ENCODE data around the gene TRIM37. TPM values are rescaled to one million over a fixed set of nuclear protein-coding genes. Genes with fewer than 3 reads are reported as not detected.

TRIM37 gene
- total and polyA plus RNA-seq, 2 of the 8 experiments (the other 6 are each of a cell fraction or from before 2014, with no cell fraction given): 38.2 to 57.0 TPM

DNA sequence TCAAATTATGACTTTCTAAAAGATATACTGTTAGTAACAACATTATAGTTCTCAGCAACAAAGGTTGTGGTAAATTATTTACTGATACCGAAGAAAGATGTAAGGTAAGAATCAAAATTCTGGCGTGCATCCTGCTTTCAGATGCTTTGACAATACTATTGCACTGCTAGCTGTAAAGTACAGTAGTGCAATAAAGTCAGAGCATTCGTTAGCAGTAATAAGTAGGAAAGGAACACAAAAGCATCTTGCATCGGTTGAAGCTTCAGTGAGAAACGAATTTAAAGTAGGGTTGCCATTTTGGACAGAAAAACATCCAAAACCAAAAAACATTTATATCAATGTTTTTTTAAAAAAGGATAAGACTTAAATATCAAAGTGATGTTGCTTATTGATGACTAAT, 44.3 kb upstream of the TRIM37 start (continued):
- TF ChIP-seq, protein P1, sequence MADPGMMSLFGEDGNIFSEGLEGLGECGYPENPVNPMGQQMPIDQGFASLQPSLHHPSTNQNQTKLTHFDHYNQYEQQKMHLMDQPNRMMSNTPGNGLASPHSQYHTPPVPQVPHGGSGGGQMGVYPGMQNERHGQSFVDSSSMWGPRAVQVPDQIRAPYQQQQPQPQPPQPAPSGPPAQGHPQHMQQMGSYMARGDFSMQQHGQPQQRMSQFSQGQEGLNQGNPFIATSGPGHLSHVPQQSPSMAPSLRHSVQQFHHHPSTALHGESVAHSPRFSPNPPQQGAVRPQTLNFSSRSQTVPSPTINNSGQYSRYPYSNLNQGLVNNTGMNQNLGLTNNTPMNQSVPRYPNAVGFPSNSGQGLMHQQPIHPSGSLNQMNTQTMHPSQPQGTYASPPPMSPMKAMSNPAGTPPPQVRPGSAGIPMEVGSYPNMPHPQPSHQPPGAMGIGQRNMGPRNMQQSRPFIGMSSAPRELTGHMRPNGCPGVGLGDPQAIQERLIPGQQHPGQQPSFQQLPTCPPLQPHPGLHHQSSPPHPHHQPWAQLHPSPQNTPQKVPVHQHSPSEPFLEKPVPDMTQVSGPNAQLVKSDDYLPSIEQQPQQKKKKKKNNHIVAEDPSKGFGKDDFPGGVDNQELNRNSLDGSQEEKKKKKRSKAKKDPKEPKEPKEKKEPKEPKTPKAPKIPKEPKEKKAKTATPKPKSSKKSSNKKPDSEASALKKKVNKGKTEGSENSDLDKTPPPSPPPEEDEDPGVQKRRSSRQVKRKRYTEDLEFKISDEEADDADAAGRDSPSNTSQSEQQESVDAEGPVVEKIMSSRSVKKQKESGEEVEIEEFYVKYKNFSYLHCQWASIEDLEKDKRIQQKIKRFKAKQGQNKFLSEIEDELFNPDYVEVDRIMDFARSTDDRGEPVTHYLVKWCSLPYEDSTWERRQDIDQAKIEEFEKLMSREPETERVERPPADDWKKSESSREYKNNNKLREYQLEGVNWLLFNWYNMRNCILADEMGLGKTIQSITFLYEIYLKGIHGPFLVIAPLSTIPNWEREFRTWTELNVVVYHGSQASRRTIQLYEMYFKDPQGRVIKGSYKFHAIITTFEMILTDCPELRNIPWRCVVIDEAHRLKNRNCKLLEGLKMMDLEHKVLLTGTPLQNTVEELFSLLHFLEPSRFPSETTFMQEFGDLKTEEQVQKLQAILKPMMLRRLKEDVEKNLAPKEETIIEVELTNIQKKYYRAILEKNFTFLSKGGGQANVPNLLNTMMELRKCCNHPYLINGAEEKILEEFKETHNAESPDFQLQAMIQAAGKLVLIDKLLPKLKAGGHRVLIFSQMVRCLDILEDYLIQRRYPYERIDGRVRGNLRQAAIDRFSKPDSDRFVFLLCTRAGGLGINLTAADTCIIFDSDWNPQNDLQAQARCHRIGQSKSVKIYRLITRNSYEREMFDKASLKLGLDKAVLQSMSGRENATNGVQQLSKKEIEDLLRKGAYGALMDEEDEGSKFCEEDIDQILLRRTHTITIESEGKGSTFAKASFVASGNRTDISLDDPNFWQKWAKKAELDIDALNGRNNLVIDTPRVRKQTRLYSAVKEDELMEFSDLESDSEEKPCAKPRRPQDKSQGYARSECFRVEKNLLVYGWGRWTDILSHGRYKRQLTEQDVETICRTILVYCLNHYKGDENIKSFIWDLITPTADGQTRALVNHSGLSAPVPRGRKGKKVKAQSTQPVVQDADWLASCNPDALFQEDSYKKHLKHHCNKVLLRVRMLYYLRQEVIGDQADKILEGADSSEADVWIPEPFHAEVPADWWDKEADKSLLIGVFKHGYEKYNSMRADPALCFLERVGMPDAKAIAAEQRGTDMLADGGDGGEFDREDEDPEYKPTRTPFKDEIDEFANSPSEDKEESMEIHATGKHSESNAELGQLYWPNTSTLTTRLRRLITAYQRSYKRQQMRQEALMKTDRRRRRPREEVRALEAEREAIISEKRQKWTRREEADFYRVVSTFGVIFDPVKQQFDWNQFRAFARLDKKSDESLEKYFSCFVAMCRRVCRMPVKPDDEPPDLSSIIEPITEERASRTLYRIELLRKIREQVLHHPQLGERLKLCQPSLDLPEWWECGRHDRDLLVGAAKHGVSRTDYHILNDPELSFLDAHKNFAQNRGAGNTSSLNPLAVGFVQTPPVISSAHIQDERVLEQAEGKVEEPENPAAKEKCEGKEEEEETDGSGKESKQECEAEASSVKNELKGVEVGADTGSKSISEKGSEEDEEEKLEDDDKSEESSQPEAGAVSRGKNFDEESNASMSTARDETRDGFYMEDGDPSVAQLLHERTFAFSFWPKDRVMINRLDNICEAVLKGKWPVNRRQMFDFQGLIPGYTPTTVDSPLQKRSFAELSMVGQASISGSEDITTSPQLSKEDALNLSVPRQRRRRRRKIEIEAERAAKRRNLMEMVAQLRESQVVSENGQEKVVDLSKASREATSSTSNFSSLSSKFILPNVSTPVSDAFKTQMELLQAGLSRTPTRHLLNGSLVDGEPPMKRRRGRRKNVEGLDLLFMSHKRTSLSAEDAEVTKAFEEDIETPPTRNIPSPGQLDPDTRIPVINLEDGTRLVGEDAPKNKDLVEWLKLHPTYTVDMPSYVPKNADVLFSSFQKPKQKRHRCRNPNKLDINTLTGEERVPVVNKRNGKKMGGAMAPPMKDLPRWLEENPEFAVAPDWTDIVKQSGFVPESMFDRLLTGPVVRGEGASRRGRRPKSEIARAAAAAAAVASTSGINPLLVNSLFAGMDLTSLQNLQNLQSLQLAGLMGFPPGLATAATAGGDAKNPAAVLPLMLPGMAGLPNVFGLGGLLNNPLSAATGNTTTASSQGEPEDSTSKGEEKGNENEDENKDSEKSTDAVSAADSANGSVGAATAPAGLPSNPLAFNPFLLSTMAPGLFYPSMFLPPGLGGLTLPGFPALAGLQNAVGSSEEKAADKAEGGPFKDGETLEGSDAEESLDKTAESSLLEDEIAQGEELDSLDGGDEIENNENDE (IDR thresholded peaks at IDR 0.05; ENCODE audit: insufficient replicate concordance, low read length): no peak
- no peak for TF ChIP-seq RBBP5 (IDR thresholded peaks at IDR 0.05; ENCODE audit: borderline replicate concordance, low read depth, low read length)
- no peak for TF ChIP-seq KDM5A (IDR thresholded peaks at IDR 0.05; ENCODE audit: low read length)
- no peak for TF ChIP-seq NANOG (IDR thresholded peaks at IDR 0.05; ENCODE audit: insufficient read depth, low read depth, low read length, poor library complexity, severe bottlenecking)
- no peak for TF ChIP-seq SRF (IDR thresholded peaks at IDR 0.05; ENCODE audit: low read depth, low read length)
- TF ChIP-seq SUZ12 (IDR thresholded peaks at IDR 0.05; ENCODE audit: low read length): no peak

Measured in H1 (cell line).